GM20000 (cell line): ENCODE data around the gene VEGFA.

Experiments
- DNase-seq: peaks from one replicate; pipeline ENCODE4 v3.0.0; 2012; ENCODE audit warnings: low spot score
- CTCF ChIP-seq: IDR thresholded peaks from 2 replicates; pipeline ENCODE4 v1.5.1; 2012; ENCODE audit warnings: mild to moderate bottlenecking, control low read depth; ENCODE audit errors: extremely low read depth, missing control alignments

Gene VEGFA

GRCh38 chr6:43809417-43810305, 39.6 kb downstream of the VEGFA start:
- TF ChIP-seq CTCF = no peak
- DNase-seq = no peak

- no peak for DNase-seq
- TF ChIP-seq CTCF = no peak
Observed at GRCh38 chr6:43810965-43811732, 41.1 kb downstream of the VEGFA start.

- DNase-seq = no peak
- no peak for TF ChIP-seq CTCF
Observed at GRCh38 chr6:43811733-43812099, 41.7 kb downstream of the VEGFA start.

GRCh38 chr6:43812850-43813578, 43.0 kb downstream of the VEGFA start:
- DNase-seq = no peak
- no peak for TF ChIP-seq CTCF

GRCh38 chr6:43814111-43814510, 44.1 kb downstream of the VEGFA start:
- no peak for DNase-seq
- no peak for TF ChIP-seq CTCF

GRCh38 chr6:43814865-43815264, 44.9 kb downstream of the VEGFA start:
- no peak for TF ChIP-seq CTCF

More at GRCh38 chr6:43814865-43815264, 44.9 kb downstream of the VEGFA start:
- no peak for DNase-seq
